ENCODE results near the gene POU1F1. TPM values are rescaled to one million over a fixed set of nuclear protein-coding genes. Genes with fewer than 3 reads are reported as not detected.
"Not testable (repeated sequence)": the region's sequence is repeated elsewhere in the genome, so short reads cannot be mapped to it uniquely, and the experiment has no call there.

The POU1F1 gene
- total RNA-seq, 1 experiment from 2014 or later, result not detected

GRCh38 chr3:87260270-87260669 lies 16.1 kb downstream of the POU1F1 start:
- peak; percentile 28 for DNase-seq (ENCODE audit: low read depth)

DNA sequence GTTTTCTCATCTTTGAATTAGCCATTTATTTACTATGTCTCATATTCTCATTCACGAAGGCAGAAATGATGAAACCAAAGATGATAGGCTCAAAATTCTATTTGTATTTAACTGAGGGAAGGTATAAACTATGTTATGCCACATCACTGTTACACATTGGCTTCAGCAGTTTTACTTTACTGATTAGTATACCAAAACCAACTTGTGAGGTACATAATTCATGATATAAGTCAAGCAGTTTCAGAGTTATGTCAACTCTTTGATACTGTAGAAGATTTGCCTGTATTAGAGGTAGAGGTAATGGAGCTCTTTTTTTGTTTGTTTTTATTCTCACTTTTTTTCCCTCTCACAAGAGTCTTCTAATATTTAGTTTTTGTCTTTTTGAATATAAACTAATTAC lies 26.4 kb downstream of the POU1F1 start:
- no peak for DNase-seq (ENCODE audit: low read depth)

GRCh38 chr3:87248831-87249230 lies 27.6 kb downstream of the POU1F1 start:
- DNase-seq (ENCODE audit: low read depth), result no peak

GRCh38 chr3:87248231-87248630 lies 28.2 kb downstream of the POU1F1 start:
- DNase-seq (ENCODE audit: low read depth), result not testable (repeated sequence)

- DNase-seq (ENCODE audit: low read depth), result no peak
Measured at GRCh38 chr3:87247430-87247773, 29.0 kb downstream of the POU1F1 start.

DNA sequence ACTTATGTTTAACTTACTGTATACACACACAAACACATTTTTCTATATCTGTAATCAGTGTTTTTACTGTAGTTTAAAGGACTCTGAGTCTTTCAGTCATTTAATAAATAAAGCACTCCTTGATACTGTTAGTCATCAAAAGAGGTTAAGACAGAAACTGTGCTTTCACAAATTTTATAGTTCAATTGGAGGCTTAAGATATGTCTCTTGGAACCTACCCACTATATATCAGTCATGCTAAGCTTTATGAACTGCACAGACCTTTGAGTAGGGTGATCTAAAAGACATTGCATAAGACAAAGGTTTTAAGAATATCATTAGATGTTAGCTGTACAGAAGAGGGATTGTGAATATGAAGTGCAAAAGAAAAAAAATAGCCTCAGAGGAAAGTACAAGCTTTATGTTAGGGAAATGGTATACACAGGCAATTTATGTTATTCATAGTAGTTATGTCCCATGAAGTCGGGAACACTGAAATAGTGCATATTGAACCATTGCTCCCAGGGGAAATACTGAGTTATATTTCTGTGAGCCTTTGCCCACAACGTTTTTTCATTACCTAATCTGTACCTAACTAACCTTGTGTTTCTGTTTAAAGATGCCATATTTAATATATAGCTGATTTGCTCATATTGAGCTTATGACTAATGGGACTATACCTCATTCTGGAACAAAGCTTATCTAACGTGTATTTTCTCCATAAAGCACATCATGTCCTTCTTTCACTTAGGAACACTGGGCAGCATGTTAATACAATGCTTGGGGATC lies 29.5 kb downstream of the POU1F1 start:
- no peak for DNase-seq (ENCODE audit: low read depth)

- DNase-seq (ENCODE audit: low read depth), result no peak
Measured at GRCh38 chr3:87236093-87236492, 40.3 kb downstream of the POU1F1 start.

- no peak for DNase-seq (ENCODE audit: low read depth)
Measured at GRCh38 chr3:87233805-87234204, 42.6 kb downstream of the POU1F1 start.

DNA sequence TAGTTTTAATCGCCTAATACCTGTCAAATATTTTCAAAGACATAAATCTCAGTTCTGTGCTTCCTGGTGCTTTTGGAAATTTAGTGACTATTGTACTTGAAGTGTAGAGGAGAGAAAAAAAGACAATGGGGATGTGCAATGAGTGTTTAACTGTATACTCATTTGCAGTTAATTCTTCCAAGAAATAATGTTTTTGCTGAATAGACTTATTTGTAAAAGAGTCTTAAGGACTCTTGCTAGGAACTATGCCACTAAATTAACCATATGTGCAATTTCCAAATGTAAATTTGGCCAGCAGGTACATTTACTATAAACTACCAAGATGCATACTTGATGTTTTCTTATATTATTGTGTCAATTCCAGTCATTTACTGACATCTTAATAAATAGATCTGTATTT lies 47.3 kb downstream of the POU1F1 start:
- no peak for DNase-seq (ENCODE audit: low read depth)

DNA sequence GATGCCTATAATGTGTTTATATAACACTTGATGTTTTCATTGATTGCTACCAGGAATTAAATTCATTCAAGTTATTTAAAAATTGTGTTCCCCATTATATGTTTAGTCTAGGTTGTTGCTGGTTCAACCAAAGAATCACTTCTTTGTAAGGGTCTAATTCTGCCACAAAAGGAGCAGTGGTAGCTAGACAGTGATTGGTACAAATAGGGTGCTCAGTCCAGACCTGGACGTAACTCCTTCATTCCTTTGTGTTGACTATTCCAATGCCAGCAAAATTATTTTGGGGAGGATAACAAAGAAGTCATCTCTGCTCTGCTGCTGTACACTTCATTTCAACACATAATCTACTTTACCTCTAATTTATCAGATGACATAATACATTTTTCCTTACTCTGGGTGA lies 48.1 kb downstream of the POU1F1 start:
- no peak for DNase-seq (ENCODE audit: low read depth)

DNA sequence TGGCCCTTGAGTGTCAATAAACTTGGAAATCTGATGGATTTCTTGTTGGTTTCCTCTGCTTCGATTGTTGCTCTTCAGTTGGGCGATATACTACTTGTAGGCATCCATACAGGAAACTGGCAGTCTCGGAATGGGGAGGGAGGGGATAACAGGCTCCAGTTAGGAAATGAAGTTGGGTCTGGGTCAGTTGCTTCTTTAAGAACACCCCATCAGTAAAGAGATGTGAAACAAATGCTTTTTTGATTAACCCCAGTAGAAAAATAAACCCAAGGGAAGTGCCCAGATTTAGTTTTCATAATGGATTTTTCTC lies 48.6 kb downstream of the POU1F1 start:
- no peak for DNase-seq (ENCODE audit: low read depth)

DNA sequence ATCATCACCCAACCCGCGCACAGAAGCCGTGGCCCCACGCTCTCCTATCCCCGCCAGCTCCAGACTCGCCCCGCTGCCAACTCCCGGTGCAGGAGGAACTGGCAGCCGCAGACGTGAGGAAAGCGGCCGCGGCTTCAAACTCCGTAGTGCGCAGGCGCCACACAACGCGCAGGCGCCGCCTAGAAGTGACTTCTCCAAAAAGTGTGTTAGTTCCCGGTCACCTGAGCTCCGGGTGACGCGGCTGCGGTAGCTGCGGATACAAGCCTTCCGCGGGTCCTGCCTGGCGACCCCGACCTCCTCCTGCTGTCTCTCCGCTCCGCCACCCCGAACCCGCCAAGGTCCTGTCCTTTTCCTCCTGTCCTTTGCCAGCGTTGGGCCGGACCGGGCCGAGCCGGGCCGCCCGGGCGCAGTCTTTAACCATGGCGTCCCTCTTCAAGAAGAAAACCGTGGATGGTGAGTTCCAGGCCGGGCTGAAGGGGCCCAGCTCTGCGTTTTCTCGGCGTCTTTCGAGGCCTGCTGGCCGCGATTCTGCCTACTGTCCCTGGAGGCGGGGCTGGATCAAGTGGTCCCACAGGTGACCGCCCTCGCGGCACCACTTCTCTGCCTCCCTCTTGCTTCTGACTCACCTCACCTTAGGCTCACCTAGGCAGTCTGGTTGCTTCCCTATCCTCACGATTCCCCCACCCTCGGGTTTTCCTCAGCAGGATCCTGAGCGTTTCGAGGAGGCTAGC lies 49.1 kb downstream of the POU1F1 start, which contains the start of gene CHMP2B:
TSS of gene CHMP2B (plus strand) at position 206 of the 731 bp plus-strand sequence. CDS start at position 420, 214 bp downstream.
- peak; percentile 91 for DNase-seq (ENCODE audit: low read depth)

- no peak for DNase-seq (ENCODE audit: low read depth)
Measured at GRCh38 chr3:87225659-87226058, 50.7 kb downstream of the POU1F1 start.

- DNase-seq (ENCODE audit: low read depth), result no peak
Measured at GRCh38 chr3:87219611-87220010, 56.8 kb downstream of the POU1F1 start.

DNA sequence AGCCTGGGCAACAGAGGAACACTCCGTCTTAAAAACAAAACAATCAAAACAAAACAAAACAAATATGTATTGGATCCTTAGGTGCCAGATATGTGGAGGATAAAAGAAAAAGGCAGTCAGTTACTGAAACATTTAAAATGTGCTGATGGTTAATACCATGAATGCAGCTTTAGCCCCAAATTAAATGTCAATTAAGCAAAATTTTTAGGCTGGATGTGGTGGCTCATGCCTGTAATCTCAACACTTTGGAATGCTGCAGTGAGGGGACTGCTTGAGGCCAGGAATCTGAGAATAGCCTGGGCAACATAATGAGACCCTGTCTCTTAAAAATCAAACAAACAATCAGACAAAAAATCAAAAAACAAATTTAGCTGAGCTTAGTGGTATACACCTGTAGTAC lies 57.8 kb downstream of the POU1F1 start:
- no peak for DNase-seq (ENCODE audit: low read depth)

Other genes with a start within 250 kb of the POU1F1 start
- 23.7 and 40.2 TPM in 2 replicates for gene CHMP2B, start 49.3 kb downstream of the POU1F1 start, total RNA-seq (2014; rRNA removed; shearing (Covaris generic))

All from Daoy (cell line).